ENCODE results near the gene APOBEC3C.
"Not testable (repeated sequence)": the region's sequence is repeated elsewhere in the genome, so short reads cannot be mapped to it uniquely, and the experiment has no call there.

Gene APOBEC3C

DNA sequence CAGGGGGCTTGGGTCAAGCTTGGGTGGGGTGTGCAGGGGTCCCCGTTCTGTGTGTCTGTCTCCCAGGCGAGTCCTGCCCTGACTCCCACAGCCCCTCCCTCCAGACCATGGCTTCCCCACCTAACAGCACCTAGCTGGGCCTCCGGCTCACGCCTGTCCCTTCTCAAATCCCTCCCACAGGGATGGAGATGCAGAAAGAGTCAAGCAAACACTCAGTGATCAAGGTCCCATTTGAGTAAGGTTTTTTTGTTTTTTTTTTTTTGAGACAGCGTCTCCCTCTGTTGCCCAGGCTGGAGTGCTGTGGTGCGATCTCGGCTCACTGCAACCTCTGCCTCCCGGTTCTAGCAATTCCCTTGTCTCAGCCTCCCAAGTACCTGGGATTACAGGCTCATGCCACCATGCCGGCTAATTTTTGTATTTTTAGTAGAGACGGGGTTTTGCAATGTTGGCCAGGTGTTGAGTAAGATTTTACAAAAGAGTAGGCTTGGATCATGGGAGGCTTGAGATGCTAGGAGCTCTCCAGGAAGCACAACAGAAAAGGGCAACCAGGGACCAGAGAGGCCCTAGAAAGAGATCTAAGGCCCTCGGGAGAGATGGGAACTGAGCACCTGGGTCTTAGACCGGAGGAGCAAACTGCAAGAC lies 12.6 kb downstream of the APOBEC3C start:
- H3K4me1 ChIP-seq (ENCODE audit: insufficient read depth, poor library complexity, severe bottlenecking): no peaks in the 10 kb centered on the region
- no peak for DNase-seq (ENCODE audit: low spot score)
- no peak overlapping the region for H3K27ac ChIP-seq (ENCODE audit: poor library complexity, severe bottlenecking)

GRCh38 chr22:39027717-39028116 lies 13.7 kb downstream of the APOBEC3C start:
- Histone ChIP-seq H3K4me3 (ENCODE audit: severe bottlenecking) (no peak overlapping the region), H3K27me3 (ENCODE audit: insufficient read depth, poor library complexity, severe bottlenecking) (no peaks in the 10 kb centered on the region), H3K27ac (ENCODE audit: poor library complexity, severe bottlenecking) (no peak overlapping the region), H3K4me1 (ENCODE audit: insufficient read depth, poor library complexity, severe bottlenecking) (no peaks in the 10 kb centered on the region), H3K9me3 (ENCODE audit: severe bottlenecking) (no peaks in the 10 kb centered on the region), H3K36me3 (ENCODE audit: low read depth) (no peaks in the 10 kb centered on the region)
- TF ChIP-seq CTCF (IDR thresholded peaks at IDR 0.05; ENCODE audit: poor library complexity, severe bottlenecking): no peak
- ATAC-seq (ENCODE audit: low read depth): no peak
- no peak for DNase-seq (ENCODE audit: low spot score)

More for the DNA sequence above, 12.6 kb downstream of the APOBEC3C start:
- no peak for TF ChIP-seq CTCF (IDR thresholded peaks at IDR 0.05; ENCODE audit: poor library complexity, severe bottlenecking)
- no peak overlapping the region for H3K4me3 ChIP-seq (ENCODE audit: severe bottlenecking)
- no peaks in the 10 kb centered on the region for H3K9me3 ChIP-seq (ENCODE audit: severe bottlenecking)
- H3K27me3 ChIP-seq (ENCODE audit: insufficient read depth, poor library complexity, severe bottlenecking): no peaks in the 10 kb centered on the region
- H3K36me3 ChIP-seq (ENCODE audit: low read depth): no peaks in the 10 kb centered on the region
- ATAC-seq (ENCODE audit: low read depth): no peak

- Histone ChIP-seq H3K4me1 (ENCODE audit: insufficient read depth, poor library complexity, severe bottlenecking) (no peaks in the 10 kb centered on the region), H3K36me3 (ENCODE audit: low read depth) (no peaks in the 10 kb centered on the region), H3K9me3 (ENCODE audit: severe bottlenecking) (no peaks in the 10 kb centered on the region), H3K4me3 (ENCODE audit: severe bottlenecking) (no peak overlapping the region), H3K27me3 (ENCODE audit: insufficient read depth, poor library complexity, severe bottlenecking) (no peaks in the 10 kb centered on the region), H3K27ac (ENCODE audit: poor library complexity, severe bottlenecking) (no peak overlapping the region)
- TF ChIP-seq CTCF (IDR thresholded peaks at IDR 0.05; ENCODE audit: poor library complexity, severe bottlenecking): no peak
- DNase-seq (ENCODE audit: low spot score): no peak
- ATAC-seq (ENCODE audit: low read depth): no peak
These were observed 14.2 kb downstream of the APOBEC3C start for GRCh38 chr22:39028281-39028680.

GRCh38 chr22:39029227-39029626 lies 15.2 kb downstream of the APOBEC3C start:
- Histone ChIP-seq H3K27me3 (ENCODE audit: insufficient read depth, poor library complexity, severe bottlenecking) (no peaks in the 10 kb centered on the region), H3K36me3 (ENCODE audit: low read depth) (no peaks in the 10 kb centered on the region), H3K9me3 (ENCODE audit: severe bottlenecking) (no peaks in the 10 kb centered on the region), H3K4me3 (ENCODE audit: severe bottlenecking) (no peak overlapping the region), H3K4me1 (ENCODE audit: insufficient read depth, poor library complexity, severe bottlenecking) (no peaks in the 10 kb centered on the region), H3K27ac (ENCODE audit: poor library complexity, severe bottlenecking) (no peak overlapping the region)
- ATAC-seq (ENCODE audit: low read depth): no peak
- no peak for TF ChIP-seq CTCF (IDR thresholded peaks at IDR 0.05; ENCODE audit: poor library complexity, severe bottlenecking)
- no peak for DNase-seq (ENCODE audit: low spot score)

- H3K27me3 ChIP-seq (ENCODE audit: insufficient read depth, poor library complexity, severe bottlenecking): no peaks in the 10 kb centered on the region
- TF ChIP-seq CTCF (IDR thresholded peaks at IDR 0.05; ENCODE audit: poor library complexity, severe bottlenecking): no peak
- H3K27ac ChIP-seq (ENCODE audit: poor library complexity, severe bottlenecking): no peak overlapping the region
- no peaks in the 10 kb centered on the region for H3K4me1 ChIP-seq (ENCODE audit: insufficient read depth, poor library complexity, severe bottlenecking)
- DNase-seq (ENCODE audit: low spot score) (no peak), ATAC-seq (ENCODE audit: low read depth) (no peak)
- no peaks in the 10 kb centered on the region for H3K9me3 ChIP-seq (ENCODE audit: severe bottlenecking)
- no peaks in the 10 kb centered on the region for H3K36me3 ChIP-seq (ENCODE audit: low read depth)
- H3K4me3 ChIP-seq (ENCODE audit: severe bottlenecking): no peak overlapping the region
These were observed 16.6 kb downstream of the APOBEC3C start for GRCh38 chr22:39030705-39031104.

DNA sequence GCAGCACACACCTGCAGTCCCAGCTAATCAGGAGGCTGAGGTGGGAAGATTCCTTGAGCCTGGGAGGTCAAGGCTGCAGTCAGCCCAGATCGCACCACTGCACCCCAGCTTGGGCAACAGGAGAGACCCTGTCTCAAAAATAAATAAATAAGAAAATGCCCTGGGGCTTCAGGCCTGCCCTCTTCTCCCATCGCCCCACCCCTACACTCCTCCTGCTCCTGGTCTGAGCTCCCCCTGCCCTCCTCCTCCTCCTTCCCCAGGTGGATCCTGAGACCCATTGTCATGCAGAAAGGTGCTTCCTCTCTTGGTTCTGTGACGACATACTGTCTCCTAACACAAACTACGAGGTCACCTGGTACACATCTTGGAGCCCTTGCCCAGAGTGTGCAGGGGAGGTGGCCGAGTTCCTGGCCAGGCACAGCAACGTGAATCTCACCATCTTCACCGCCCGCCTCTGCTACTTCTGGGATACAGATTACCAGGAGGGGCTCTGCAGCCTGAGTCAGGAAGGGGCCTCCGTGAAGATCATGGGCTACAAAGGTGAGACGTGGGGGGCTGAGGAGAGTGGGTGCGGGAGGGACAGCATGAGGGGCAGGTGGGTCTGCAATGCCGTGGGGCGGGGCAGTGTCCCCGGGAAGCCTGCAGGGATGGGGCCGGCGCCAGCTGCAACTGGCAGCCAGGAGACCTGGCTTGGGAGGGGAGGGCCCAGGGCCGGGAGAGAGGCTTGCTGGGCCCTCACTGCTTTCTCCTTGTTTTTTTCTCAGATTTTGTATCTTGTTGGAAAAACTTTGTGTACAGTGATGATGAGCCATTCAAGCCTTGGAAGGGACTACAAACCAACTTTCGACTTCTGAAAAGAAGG lies 17.6 kb downstream of the APOBEC3C start:
- H3K9me3 ChIP-seq (ENCODE audit: severe bottlenecking); H3K36me3 ChIP-seq (ENCODE audit: low read depth); ATAC-seq (ENCODE audit: low read depth); H3K27ac ChIP-seq (ENCODE audit: poor library complexity, severe bottlenecking); H3K27me3 ChIP-seq (ENCODE audit: insufficient read depth, poor library complexity, severe bottlenecking); H3K4me3 ChIP-seq (ENCODE audit: severe bottlenecking); DNase-seq (ENCODE audit: low spot score); H3K4me1 ChIP-seq (ENCODE audit: insufficient read depth, poor library complexity, severe bottlenecking): not testable (repeated sequence)

DNA sequence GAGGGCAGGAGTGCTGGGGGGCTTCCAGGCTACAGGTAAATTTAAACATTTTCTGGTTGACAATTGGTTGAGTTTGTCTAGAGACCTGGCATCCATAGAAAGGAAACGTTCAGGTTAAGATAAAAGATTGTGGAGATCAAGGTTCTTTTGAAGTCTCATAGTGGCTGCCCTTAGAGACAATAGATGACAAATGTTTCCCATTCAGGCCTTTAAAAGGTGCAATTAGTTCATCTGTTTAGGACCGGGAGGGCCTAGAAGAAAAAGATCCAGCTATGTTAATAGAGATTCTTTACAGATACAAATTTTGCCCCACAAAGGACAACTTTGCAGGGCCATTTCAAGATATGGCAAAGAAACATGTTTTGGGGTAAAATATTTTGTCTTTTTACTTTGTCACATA lies 23.0 kb downstream of the APOBEC3C start:
- not testable (repeated sequence) for H3K27ac ChIP-seq (ENCODE audit: poor library complexity, severe bottlenecking); H3K36me3 ChIP-seq (ENCODE audit: low read depth); ATAC-seq (ENCODE audit: low read depth); H3K9me3 ChIP-seq (ENCODE audit: severe bottlenecking); H3K4me1 ChIP-seq (ENCODE audit: insufficient read depth, poor library complexity, severe bottlenecking); H3K4me3 ChIP-seq (ENCODE audit: severe bottlenecking); H3K27me3 ChIP-seq (ENCODE audit: insufficient read depth, poor library complexity, severe bottlenecking); DNase-seq (ENCODE audit: low spot score)
